ENCODE data around the gene SLC22A23.

- TF ChIP-seq RAD21 (IDR thresholded peaks at IDR 0.05; ENCODE audit: low read length) (no peak), RFX5 (IDR thresholded peaks at IDR 0.05; ENCODE audit: low read depth, low read length) (no peak)
Observed at GRCh38 chr6:3343089-3343883, 113.6 kb downstream of the SLC22A23 start.
